AG09309 (cell line): Measurements from ENCODE around the gene RBPJL.
A peak's percentile ranks its signal among the peaks of the same experiment; 100 is the strongest.

Source experiments
- DNase-seq: peaks from one replicate; pipeline ENCODE4 v3.0.0-alpha.2; 2010; ENCODE audit warnings: low read depth
- H3K4me3 ChIP-seq: 2 replicates; pipeline ENCODE4 v1.5.1; 2011; ENCODE audit warnings: mild to moderate bottlenecking, low read depth, low read length, moderate library complexity; ENCODE audit not compliant: control insufficient read depth
- CTCF ChIP-seq: IDR thresholded peaks from 2 replicates; pipeline ENCODE4 v1.5.1; 2011; ENCODE audit warnings: mild to moderate bottlenecking, low read depth, low read length, inconsistent platforms; ENCODE audit not compliant: insufficient read depth, control insufficient read depth; ENCODE audit errors: missing control alignments

RBPJL gene

DNA sequence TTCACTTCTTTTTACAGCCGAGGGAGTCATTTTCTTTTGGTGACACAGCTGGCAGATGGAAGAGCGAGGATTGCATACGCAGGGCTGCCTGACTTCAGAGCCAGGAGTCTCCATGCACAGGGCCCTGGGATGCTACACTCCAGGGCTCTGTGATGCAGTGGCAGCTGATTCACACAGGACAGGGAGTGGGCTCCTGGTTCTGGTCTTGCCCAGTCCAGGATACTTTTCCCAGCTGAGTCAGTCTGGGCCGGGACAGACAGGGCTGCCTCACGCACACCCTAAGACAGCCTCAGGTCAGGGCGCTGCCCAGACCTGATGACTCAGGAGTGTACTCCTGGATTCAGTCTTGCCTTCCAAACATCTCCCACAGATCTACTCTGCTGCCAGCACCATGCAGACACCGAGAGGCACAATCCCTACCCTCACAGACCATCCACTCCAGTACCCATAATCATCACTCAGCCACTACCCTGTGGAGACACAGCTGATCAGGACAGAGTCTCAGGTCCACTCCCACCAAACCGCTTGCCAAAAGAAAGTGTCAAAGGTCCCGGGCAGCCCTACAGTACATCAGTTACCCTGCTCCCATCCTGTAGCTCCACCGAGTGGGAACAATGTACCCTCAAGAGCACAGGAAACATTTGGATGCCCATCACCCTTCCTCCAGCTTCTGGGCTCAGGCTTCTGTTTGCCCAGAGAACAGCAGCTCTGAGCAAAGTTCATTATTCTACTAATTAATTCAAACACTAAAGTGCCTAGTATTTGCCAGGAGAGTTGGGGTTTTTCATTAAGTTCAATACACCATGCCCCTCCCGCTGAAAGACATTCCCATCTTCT lies 30.1 kb downstream of the RBPJL start:
- no peak overlapping the region for H3K4me3 ChIP-seq
- no peak for TF ChIP-seq CTCF
- DNase-seq: peak; percentile 93

GRCh38 chr20:45337367-45338120 lies 30.9 kb downstream of the RBPJL start:
- no peak overlapping the region for H3K4me3 ChIP-seq
- peak; percentile 78 for DNase-seq
- TF ChIP-seq CTCF: no peak

DNA sequence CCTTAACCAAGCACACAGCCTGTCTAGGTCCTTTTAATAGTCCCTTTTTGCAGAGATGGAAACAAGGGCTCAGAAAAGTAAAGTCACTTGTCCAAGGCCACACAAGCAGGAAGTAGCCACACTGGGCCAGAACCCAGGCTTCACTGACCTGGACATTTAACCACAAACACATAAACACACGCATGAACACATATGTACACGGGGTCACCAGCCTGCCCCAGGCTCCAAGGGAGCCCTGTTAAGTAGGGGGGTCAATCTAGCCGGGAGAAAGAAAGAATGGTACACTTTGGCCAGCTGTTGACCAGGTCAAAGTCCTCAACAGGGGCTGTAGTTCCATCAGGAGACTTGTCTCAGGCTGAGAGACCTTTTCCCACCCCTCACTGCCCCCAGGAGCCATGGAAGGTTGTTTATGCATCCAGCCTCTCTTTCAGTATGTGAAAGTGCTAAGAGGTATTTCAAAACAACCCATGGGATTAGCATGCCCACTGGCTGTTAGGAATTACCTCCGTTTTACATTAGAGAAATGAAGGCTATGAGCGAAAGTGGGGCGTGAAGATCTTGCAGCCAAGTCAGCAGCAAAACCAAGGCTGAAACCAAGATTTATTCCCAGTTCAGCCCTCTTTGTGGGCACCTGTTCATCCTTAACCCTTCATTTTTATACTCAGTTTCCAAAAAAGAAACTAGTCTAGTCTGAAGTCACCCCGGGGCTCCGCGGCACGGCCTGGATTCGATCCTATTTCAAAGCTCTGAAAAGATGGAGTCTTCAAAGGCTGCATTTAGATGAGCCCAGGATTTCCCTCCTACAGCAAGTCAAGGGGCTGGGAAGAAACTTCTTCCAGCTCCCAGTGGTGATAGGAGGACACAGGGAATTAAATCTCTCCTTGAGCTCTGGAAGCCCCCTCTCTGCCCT lies 31.7 kb downstream of the RBPJL start:
- TF ChIP-seq CTCF: no peak
- DNase-seq: no peak
- no peak overlapping the region for H3K4me3 ChIP-seq

DNA sequence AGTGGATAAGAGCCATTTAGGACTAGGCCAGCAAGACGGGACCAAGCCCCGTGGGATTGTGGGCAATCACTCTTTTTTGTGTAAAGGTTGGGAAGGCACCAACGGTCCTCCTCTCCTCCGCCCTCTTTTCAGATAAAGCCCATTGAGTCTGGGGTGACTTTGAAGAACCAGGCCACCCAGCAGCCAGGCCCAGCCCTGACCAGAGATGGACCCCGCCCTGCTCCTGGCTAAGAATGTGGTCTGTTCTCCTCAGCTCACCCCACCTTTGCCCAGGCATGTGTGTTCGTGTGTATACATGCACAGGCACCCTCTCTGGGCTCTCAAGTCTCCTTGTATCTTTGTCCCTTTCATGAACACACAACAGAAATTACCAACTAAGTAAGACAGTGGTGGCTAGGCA lies 32.4 kb downstream of the RBPJL start:
- H3K4me3 ChIP-seq: no peak overlapping the region
- no peak for TF ChIP-seq CTCF
- no peak for DNase-seq

DNA sequence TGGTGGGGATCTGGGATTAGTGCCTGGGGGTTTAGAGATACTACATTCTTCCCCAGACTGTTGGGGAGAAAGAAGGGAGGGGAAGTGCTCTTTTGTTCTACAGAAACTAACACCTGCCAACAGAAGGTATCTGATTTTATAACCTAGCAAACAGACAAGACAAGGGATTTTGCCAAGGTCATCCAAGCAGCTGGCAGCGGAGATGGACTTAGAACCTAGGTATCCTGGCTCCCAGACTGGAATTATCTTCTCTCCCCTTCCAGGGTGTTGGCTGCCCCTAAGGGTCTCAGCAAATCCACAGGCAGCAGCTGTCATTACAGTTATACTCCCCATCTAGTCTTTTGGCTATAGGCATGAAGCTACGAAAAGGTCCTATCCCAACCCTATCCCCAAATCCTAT lies 33.2 kb downstream of the RBPJL start:
- H3K4me3 ChIP-seq: no peak overlapping the region
- TF ChIP-seq CTCF: no peak
- no peak for DNase-seq

- no peak for DNase-seq
- TF ChIP-seq CTCF: no peak
- H3K4me3 ChIP-seq: no peak overlapping the region
These were observed 33.7 kb downstream of the RBPJL start for GRCh38 chr20:45340236-45340847.
